DMS 273 treated with DMSO at 0.1 percent for 48 hours (cell line): Measurements from ENCODE around the gene RAB18.
"Not testable (repeated sequence)": the region's sequence is repeated elsewhere in the genome, so short reads cannot be mapped to it uniquely, and the experiment has no call there.

Experiments used
- DNase-seq: peaks from one replicate; lab custom pipeline; 2025; lab: John Stamatoyannopoulos, UW

RAB18 gene

GRCh38 chr10:27504007-27504807 is at the start of gene RAB18:
TSS of gene RAB18 (plus strand) at chr10:27504304. CDS start at chr10:27504370, 66 bp downstream.
- peak; percentile 91 for DNase-seq

DNA sequence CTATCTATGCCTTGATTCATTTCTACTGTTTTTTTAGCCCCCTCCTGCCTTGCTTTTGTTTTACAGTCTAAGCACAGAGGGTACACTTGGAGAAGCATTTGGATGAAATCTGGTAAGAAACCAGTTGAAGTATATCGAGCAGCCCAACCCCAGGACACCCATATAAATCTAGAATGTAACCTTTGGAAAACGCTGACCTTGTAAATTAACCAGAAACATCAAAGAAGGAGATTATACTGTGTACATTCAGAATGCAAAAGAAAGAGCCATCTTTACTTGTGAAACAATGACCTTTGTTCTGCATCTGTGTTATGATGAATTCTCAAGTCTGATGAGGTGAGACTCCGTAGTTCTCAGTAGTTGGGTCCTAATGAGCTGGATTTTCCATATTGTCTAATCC is 49.3 kb upstream of the RAB18 start:
- DNase-seq, result no peak

DNA sequence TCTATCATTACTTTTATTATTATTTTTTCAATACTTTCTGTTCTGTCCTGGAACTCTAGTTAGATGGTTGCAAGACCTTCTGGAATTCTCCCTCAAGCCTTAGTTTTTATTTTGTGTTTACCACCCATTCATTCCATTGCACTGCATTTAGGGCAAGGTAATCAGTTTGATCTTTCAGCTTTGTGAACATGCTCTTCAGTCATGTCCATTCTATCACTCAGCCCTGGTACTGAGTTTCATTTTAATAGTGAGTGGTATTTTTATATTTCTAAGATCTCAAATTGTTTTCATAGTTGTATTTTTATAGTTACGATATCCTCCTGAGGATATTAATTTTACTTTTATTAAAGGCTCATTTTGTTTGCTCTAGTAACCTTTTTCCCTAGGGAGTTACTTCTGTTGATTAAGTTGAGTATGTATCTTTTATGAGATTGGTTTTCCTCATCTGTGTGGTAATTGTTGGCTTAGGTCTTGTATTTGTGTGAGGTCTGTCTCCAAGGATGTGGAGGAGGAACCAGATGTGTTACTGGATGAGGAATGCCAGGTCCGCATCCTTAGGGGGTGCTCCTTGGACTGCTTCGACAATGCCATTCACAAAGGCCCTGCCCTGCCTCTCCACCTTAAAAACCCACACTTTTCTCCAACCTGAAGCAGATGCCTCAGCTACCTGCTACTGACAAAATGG is 46.7 kb upstream of the RAB18 start:
- no peak for DNase-seq

DNA sequence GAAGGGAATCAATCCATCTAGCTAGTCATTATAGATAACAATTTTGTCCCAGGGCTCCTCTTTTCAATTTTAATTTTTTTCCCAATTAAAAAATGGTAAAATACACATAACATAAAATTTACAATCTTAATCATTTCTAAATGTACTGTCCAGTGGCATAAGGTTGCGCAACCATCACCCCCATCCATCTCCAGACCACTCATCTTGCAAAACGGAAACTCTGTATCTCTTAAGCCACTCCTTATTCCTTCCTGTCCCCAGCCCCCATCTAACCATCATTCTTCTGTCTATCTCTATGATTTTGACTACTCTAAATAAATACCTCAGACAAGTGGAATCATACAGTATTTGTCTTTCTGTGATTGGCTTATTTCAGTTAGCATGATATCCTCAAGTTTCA is 46.1 kb upstream of the RAB18 start:
- DNase-seq, result no peak

- DNase-seq, result no peak
Observed at GRCh38 chr10:27461312-27461711, 42.8 kb upstream of the RAB18 start.

DNA sequence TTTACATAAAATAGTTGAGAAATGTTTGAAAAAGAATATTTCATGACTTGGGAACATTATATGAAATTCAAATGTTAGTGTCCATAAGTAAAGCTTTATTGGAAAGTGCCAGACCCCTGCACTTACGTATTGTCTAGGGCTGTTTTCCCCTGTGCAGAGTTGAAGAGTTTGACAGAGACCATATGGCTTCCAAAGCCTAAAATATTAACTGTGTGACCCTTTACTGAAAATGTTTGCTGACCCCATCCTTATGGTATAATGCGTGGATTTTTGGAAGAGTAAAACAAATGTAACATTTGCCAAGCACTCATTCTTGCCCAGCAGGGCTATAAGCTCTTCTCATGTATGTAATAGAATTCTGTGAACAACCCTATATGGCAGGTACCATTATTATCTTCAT is 40.1 kb upstream of the RAB18 start:
- DNase-seq, result no peak

DNA sequence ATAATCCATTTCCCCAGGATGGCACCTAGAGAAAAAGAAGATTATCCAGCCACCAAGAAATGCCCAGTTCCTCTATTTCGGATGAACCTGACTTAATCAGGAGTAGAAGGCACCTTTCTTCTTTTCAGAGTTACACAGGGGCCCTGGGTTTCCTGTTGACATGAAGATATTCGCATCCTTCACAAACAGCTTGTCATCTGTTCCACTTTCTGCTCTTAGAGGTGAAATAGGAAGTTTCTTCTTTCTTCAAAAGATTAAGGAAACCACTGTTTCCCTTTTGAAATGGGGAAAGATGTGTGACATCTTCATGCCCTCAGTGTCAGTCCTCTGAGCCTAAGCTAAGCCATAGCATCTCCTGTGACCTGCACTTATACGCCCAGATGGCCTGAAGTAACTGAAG is 39.1 kb upstream of the RAB18 start:
- no peak for DNase-seq

GRCh38 chr10:27465596-27465995 is 38.5 kb upstream of the RAB18 start:
- not testable (repeated sequence) for DNase-seq

- DNase-seq, result no peak
Observed at GRCh38 chr10:27470885-27471284, 33.2 kb upstream of the RAB18 start.

GRCh38 chr10:27474741-27475140 is 29.4 kb upstream of the RAB18 start:
- DNase-seq, result no peak

DNA sequence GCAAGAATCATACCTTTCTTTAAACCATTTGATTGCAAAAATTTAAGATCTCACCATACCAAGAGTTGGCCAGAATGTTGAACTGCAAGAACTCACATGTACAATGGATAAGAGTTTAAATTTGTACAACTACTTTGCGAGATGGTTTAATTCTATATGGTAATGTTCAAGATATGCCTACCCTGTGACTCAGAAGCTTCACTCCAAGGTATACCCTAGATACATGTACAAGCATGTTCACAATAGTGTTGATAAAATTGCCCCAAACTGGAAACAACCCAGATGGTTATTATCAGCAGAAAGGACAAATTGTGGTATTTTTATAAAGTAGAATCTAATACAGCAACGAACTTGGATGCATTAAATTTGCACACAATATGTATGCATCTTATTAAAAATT is 25.1 kb upstream of the RAB18 start:
- no peak for DNase-seq

GRCh38 chr10:27481486-27481885 is 22.6 kb upstream of the RAB18 start:
- no peak for DNase-seq

- DNase-seq, result no peak
Observed at GRCh38 chr10:27482984-27483956, 20.8 kb upstream of the RAB18 start.

- DNase-seq, result no peak
Observed at GRCh38 chr10:27485368-27485767, 18.7 kb upstream of the RAB18 start.

GRCh38 chr10:27485986-27486385 is 18.1 kb upstream of the RAB18 start:
- no peak for DNase-seq

DNA sequence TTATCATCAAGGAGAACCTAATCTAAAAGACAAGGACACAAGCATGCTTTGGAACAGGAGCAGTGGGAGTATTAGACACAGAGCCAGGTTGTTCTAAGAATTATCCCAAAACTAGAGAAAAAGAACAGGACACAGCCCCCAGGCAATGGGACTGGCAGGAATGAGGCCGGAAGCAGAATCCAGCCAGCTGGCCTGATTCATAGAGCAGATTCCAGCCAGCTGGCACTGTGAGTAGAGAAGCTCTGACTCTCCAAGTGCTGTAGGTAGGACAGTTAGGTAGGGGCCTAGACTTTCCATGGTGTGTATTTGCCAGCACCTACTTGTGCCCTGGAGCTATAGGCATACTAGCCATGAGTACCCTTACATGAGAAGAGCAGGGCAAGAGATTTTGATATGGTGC is 13.3 kb upstream of the RAB18 start:
- DNase-seq, result no peak

GRCh38 chr10:27494116-27494805 is 9.8 kb upstream of the RAB18 start:
- no peak for DNase-seq

DNA sequence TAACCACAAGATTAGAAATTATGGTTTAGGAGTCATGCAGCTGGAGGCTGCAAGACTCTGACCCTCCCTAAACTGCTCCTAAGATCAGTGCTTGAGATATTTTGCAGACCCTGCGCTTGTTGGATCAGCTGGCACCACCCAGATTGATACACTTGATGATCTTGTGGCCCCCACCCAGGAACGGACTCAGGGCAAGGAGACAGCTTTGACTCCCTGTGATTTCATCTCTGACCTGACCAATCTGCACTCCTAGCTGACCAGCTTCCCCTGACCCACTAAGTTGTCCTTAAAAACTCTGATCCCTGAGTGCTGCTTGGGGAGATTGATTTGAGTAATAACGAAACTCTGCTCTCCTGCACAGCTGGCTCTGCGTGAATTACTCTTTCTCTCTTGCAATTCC is 8.0 kb upstream of the RAB18 start:
- DNase-seq, result no peak

DNA sequence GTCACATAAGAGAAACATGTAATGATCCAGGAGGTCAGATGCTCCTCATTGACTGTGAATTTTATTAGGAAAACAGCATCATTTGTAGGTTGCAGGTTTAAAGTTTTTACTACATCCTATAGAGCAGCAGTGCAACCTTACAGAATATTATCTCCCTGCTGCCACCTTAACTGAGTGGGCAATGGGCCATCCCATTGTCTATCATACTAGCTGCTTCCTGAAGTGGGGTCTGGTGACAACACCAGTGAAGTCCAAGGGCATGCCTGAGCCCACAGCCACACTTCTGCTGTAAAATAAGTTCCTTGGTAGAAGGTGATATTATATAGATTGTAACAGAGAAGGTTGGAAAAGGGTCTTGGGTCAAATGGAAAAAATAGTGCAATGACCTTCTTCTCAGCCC is 4.0 kb upstream of the RAB18 start:
- DNase-seq, result no peak

DNA sequence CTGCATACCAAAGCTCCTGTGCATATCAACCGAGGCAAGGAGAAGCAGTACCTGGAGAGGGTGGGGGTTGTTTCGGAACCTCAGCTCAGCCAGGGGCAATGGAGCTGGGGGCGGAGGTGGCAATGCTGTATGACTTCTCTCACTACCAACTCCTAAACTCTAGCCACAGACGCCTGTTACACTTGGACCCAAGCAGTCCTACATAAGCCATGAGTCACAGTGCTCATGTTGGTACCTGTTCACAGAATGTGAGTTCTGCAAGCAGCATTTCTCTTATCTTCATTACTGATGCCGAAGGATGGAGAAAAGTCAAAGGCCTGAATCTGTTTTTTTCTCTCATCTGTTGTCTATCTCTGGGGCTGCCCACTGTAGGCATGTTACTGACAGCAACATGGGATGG is 3.2 kb upstream of the RAB18 start:
- DNase-seq, result no peak

- no peak for DNase-seq
Observed at GRCh38 chr10:27503498-27504006, 552 bp upstream of the RAB18 start.
